ENCODE measurements around the gene TVP23C. TPM values are rescaled to one million over a fixed set of nuclear protein-coding genes. Genes with fewer than 3 reads are reported as not detected.
A peak's percentile ranks its signal among the peaks of the same experiment; 100 is the strongest.
"Not testable (repeated sequence)": the region's sequence is repeated elsewhere in the genome, so short reads cannot be mapped to it uniquely, and the experiment has no call there.

The TVP23C gene
- 10 to 100 TPM in 2 of 4 donors, 1 to 10 TPM in 2; 3.8 to 17.0 (median 8.4) TPM for total RNA-seq

DNA sequence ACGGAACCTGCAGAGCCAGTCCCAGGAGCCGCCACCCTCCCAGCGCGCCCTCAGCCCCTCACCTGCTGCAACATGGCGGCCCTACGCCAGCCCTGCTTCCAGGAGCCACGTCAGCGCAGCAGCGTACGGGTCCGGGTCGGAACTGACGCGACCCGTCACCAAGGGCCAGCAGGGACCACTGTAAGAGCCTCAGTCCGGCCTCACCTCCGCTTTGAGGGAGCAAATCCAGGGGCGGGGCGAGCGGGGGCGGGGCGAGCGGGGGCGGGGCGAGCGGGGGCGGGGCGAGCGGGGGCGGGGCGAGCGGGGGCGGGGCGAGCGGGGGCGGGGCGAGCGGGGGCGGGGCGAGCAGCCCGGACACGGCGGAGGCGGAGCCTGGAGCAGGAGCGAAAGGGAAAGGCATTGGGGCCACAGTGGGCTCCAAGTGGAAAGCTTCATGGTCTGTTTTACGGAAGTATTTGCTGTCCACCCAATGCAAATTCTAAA is at the start of gene TVP23C:
Gene TVP23C, minus strand, starts transcription at position 109 of the 483 bp plus-strand sequence. Its CDS starts 35 bp downstream, at position 74.
- Histone ChIP-seq H3K27ac (peak within 1 kb of the TSS; percentile 61 to 86 (median 76)), H3K4me3 (peak within 1 kb of the TSS; percentile 74 to 99), H3K4me1 (peaks cover 0 to 13% (median 3%) of the 10 kb centered on the region in 3 donors)
- not testable (repeated sequence) for H3K27me3 ChIP-seq, H3K9me3 ChIP-seq, H3K36me3 ChIP-seq
- TF ChIP-seq POLR2A (IDR thresholded peaks at IDR 0.05), result peak in 1 of 2 donors; percentile 23
- ATAC-seq, result peak; percentile 90
- WGBS, 2 donors (ENCODE audit: low coverage in 1 of 2), result 0% methylated on average over 1 of the region's 46 CpGs; no CpG with 5 or more reads in 1 of the 2 donors

- H3K27me3 ChIP-seq, ATAC-seq, H3K27ac ChIP-seq, H3K9me3 ChIP-seq, H3K4me1 ChIP-seq, H3K36me3 ChIP-seq, H3K4me3 ChIP-seq: not testable (repeated sequence)
- 90% methylated on average over 3 of the region's 8 CpGs; no CpG with 5 or more reads in 1 of the 2 donors for WGBS, 2 donors (ENCODE audit: low coverage in 1 of 2)
These were observed 29.7 kb upstream of the TVP23C start for GRCh38 chr17:15592960-15593359.

DNA sequence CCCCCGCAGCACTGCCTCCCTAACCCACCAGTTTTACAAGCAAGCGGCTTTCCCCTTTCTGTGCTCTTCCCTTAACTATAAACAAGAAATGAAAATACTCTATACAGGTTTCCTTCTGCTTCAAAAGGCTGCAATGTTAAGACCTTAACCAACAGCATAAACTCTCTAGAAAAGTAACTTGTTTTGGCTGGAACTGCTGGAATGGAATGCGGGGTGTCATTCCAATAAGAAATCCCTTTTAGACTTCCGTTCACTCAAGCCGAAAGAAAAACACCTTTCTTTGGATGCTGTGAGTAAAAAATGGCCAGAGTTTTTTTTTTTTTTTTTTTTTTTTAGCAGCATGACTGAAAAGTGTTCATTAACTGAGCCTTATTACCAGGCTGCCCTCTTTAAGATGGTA is 28.7 kb upstream of the TVP23C start:
- H3K27me3 ChIP-seq, H3K27ac ChIP-seq, H3K9me3 ChIP-seq, H3K4me1 ChIP-seq, ATAC-seq, H3K4me3 ChIP-seq, H3K36me3 ChIP-seq: not testable (repeated sequence)
- WGBS, 2 donors (ENCODE audit: low coverage in 1 of 2), result 44 to 55% methylated on average over 5 of the region's 5 CpGs

DNA sequence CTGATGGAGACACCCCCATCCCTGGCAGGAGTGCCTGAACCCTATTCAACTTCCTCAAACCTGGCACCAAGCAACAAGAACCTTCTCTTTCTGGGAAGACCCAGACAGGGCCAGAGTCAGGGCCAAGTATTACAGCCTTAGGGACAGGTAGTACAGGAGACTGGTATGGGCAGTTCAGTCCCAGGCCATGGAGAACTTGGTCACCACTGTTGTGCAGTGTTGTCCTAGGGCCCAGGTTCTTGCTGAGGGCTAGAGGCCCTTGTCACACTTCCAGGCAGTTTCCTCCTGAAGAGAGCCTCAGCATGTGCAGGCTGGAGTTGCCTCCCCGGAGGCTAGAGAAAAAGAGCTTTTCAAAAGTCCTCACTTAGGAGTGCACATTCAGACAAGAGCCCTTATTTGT is 27.6 kb upstream of the TVP23C start:
- not testable (repeated sequence) for H3K4me1 ChIP-seq, H3K9me3 ChIP-seq, H3K36me3 ChIP-seq, H3K27ac ChIP-seq, ATAC-seq, H3K27me3 ChIP-seq, H3K4me3 ChIP-seq
- WGBS, 2 donors (ENCODE audit: low coverage in 1 of 2), result no CpG with 5 or more reads among the region's 1 CpG

DNA sequence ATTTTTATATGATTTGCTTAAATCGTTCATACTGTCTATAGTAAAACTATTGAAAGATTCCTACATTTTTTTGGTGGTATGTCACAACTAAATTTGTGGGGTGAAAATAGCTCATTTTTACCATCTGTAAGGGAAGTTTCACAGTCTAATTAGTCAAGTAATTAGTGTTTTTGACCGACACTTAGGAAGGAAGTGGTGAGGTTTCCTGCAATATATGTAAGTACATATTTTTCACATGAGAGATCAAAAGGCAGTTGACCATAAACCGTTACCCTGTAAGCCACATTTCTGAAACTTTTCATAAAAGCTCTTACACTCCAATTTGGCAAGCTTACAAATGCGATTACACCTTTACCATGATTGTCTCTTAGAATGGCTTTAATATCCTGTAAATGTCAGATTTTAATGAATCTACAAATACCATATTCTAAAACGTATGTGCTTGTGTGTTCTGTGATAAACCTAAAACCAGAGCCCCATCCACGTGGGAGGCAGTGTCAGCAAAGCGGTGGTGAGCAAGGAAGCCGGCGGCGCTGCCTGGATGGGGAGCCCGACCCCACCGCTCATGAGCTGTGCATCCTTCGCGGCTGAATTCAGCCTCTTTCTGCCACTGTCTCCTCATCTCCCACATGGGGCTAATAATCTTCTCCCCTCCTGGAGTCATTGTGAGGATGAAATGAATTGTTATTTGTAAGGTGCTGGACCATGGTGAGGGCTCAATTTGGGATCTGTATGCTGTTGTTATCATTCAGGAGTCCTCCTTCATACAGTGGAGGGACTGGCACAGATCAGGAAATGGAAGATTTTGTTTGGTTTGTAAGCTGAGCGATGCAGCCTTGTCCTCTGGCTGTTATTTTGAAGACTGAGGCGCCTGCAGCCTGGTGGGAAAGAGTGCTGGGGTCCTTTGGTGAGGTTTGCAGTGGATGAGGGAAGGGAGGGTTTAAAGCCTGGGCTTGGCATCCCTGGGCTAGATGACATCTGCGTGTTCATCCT is 26.6 kb upstream of the TVP23C start:
- WGBS, 2 donors (ENCODE audit: low coverage in 1 of 2), result 65 to 85% methylated on average over 2 to 10 of the region's 17 CpGs
- not testable (repeated sequence) for H3K36me3 ChIP-seq, ATAC-seq, H3K9me3 ChIP-seq, H3K27ac ChIP-seq, H3K4me1 ChIP-seq, H3K4me3 ChIP-seq, H3K27me3 ChIP-seq

DNA sequence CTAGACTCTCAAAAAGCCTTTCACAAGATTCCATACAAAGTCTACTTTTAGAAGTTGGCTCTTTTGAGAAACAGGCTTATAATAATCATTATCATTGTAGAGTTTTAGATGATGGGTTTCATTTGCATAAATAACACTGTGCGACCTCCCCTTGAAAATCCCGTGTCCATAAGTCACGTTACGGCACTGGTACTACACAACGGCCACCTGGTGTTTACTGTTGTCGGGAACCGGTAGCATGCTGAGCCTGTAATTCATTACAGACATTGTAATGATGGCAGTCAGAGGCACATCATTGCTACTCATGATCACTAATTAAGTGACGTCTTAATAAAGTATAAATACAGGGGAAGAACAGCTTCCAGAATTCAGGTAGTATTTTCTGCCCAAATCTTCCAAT is 24.7 kb upstream of the TVP23C start:
- not testable (repeated sequence) for ATAC-seq, H3K9me3 ChIP-seq, H3K36me3 ChIP-seq, H3K4me1 ChIP-seq, H3K4me3 ChIP-seq, H3K27ac ChIP-seq, H3K27me3 ChIP-seq
- 82 to 84% methylated on average over 2 to 8 of the region's 8 CpGs for WGBS, 2 donors (ENCODE audit: low coverage in 1 of 2)

DNA sequence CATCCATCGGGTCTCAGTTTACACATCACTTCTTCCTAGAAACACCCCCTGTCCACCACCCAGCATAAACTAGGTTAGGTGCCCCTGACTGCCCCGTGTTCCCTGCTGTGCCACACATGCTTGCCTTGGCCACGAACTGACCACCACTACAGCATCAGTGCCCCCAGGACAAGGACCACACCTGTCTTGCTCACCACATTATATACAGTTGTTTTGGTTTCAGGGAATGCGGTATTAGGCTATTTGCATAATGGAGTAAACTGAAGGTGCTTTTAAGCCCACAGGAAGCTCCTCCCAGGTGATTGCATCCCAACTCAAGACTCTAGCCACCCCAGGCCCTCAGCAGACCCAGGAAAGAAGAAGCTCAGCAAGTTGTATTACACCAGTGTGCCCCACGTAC is 20.0 kb upstream of the TVP23C start:
- ATAC-seq, H3K27me3 ChIP-seq, H3K36me3 ChIP-seq, H3K4me3 ChIP-seq, H3K4me1 ChIP-seq, H3K9me3 ChIP-seq, H3K27ac ChIP-seq: not testable (repeated sequence)
- WGBS, 2 donors (ENCODE audit: low coverage in 1 of 2), result 100% methylated on average over 1 of the region's 5 CpGs; no CpG with 5 or more reads in 1 of the 2 donors

- H3K27me3 ChIP-seq, H3K4me3 ChIP-seq, ATAC-seq, H3K36me3 ChIP-seq, H3K4me1 ChIP-seq, H3K27ac ChIP-seq, H3K9me3 ChIP-seq: not testable (repeated sequence)
- 100% methylated on average over 3 of the region's 4 CpGs; no CpG with 5 or more reads in 1 of the 2 donors for WGBS, 2 donors (ENCODE audit: low coverage in 1 of 2)
These were observed 18.2 kb upstream of the TVP23C start for GRCh38 chr17:15581462-15581861.

DNA sequence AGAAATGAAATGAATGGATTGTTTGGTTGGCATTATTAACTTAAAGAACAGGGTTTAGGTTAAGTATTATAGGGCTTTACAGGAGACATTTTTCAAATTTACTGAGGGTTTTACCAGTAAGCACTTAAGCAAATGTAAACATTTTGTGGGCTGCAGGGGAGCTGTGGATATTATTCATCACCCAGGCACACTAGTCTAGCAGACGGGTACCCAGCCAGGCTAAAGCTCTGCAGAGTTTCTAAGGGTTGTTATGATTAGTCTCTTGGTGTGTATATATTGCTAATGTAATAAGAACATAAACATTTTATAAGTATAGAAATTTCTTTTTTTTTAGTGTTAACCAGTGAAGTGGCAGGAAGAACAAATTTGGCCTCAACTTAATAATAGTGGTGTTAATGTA is 13.6 kb upstream of the TVP23C start:
- not testable (repeated sequence) for H3K27ac ChIP-seq, ATAC-seq, H3K4me1 ChIP-seq, H3K27me3 ChIP-seq, H3K36me3 ChIP-seq, H3K4me3 ChIP-seq, H3K9me3 ChIP-seq
- no CpG with 5 or more reads among the region's 1 CpG for WGBS, 2 donors (ENCODE audit: low coverage in 1 of 2)

DNA sequence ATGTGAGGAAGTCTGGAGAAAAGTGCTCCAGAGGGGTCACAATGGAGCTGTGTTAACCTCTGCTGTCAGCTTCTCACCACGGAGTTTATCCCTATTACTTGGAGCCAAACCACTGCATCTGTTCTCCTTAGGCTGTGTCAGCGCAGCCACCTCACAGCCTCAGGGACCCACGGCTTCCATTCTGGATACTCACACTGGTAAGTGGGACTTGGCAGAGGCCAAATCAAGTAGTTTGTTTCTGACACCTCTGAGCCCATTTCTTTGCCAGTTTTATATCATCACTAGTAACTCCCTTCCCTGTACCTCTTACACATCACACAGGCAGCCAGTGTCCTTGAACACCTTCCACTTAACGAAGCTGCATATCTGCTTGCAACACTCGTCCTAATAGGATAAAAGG is 11.4 kb upstream of the TVP23C start:
- H3K4me1 ChIP-seq, H3K36me3 ChIP-seq, H3K27me3 ChIP-seq, ATAC-seq, H3K27ac ChIP-seq, H3K9me3 ChIP-seq, H3K4me3 ChIP-seq: not testable (repeated sequence)
- 85% methylated on average over 2 of the region's 5 CpGs; no CpG with 5 or more reads in 1 of the 2 donors for WGBS, 2 donors (ENCODE audit: low coverage in 1 of 2)

Data from gastroesophageal sphincter (tissue), 4 donors.